ENCODE results near the gene HEMK1. TPM values are rescaled to one million over a fixed set of nuclear protein-coding genes. Genes with fewer than 3 reads are reported as not detected.

The HEMK1 gene
- total and polyA plus RNA-seq, 2 of the 8 experiments (the other 6 are each of a cell fraction or from before 2014, with no cell fraction given) = 9.7 to 10.6 TPM

DNA sequence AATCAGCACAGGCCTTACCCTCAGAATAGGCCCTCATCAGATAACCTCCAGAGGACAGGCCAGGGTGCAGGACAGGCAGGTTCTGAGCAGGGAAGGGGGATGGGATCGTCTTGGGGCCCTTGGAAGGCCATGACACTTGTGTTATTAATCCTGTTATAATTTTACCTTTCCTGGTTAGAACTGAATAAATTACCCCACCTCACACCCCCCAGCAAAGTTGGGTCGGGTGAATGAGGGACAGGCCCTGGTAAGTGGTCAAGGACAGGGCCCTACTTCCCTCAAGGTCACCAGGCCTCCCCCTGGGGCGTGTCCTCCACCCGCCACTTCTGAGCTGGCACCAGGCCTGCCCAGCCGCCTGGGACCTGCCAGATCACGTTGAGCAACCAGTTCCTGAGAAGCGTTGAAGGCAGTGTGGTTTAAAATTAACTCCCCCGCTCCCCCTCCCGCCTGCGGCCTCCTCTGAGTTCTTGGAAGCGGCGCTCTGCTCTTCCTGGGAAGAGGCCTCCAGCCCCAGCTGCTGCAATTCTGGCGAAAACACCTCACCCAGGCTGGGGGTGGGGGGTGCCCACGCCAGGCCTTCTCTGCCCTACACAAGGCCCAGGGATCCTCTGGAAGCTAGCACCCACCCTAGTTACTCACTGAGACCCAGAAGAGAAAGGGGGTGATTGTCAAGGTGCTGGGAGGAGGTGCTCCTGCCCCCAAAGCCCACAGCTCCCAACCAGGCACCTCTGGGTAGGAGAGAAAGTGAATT, 31.7 kb downstream of the HEMK1 start (continued):
- TF ChIP-seq TCF12 (IDR thresholded peaks at IDR 0.05; ENCODE audit: low read depth, low read length) = no peak
- no peak for TF ChIP-seq CBX8 (IDR thresholded peaks at IDR 0.05; ENCODE audit: borderline replicate concordance, low read depth, low read length)
- no peak for TF ChIP-seq BRCA1 (IDR thresholded peaks at IDR 0.05; ENCODE audit: low read depth, low read length)
- no peak for TF ChIP-seq CREB1 (IDR thresholded peaks at IDR 0.05)
- no peak for TF ChIP-seq SRF (IDR thresholded peaks at IDR 0.05; ENCODE audit: low read depth, low read length)
- TF ChIP-seq CHD2 (IDR thresholded peaks at IDR 0.05; ENCODE audit: low read length) = no peak
- no peak for TF ChIP-seq YY1 (IDR thresholded peaks at IDR 0.05; ENCODE audit: low read depth, low read length)
- no peak for TF ChIP-seq GTF2F1 (IDR thresholded peaks at IDR 0.05; ENCODE audit: borderline replicate concordance, low read depth, low read length)
- no peak for TF ChIP-seq NRF1 (IDR thresholded peaks at IDR 0.05; ENCODE audit: low read depth, low read length)
